HFFc6 (cell line): Measurements from ENCODE around the gene MRC1. TPM values are rescaled to one million over a fixed set of nuclear protein-coding genes. Genes with fewer than 3 reads are reported as not detected.
A peak's percentile ranks its signal among the peaks of the same experiment; 100 is the strongest.

Experiments
- DNase-seq: peaks from one replicate; pipeline ENCODE4 v3.0.0-alpha.2; 2018
- H3K27ac Mint-ChIP-seq: 2 replicates; pipeline ENCODE4 v1.8.0; 2020; ENCODE audit warnings: mild to moderate bottlenecking, mixed read lengths
- H3K27me3 Mint-ChIP-seq: 2 replicates; pipeline ENCODE4 v1.8.0; 2021; ENCODE audit warnings: mild to moderate bottlenecking, moderate library complexity, mixed read lengths; ENCODE audit not compliant: insufficient read depth
- H3K36me3 Mint-ChIP-seq: 2 replicates; pipeline ENCODE4 v1.8.0; 2021; ENCODE audit warnings: low read depth, mixed read lengths
- H3K4me1 Mint-ChIP-seq: 2 replicates; pipeline ENCODE4 v1.8.0; 2020; ENCODE audit warnings: low read depth, mixed read lengths
- H3K4me3 Mint-ChIP-seq: 2 replicates; pipeline ENCODE4 v1.8.0; 2020; ENCODE audit warnings: mild to moderate bottlenecking, moderate library complexity, mixed read lengths
- H3K9me3 Mint-ChIP-seq: 2 replicates; pipeline ENCODE4 v1.8.0; 2020; ENCODE audit warnings: mild to moderate bottlenecking, mixed read lengths
- total RNA-seq, 6 experiments: library from RNA; stranded (reverse); fragmentation: NEBNext Ultra II Directional; extraction: Animal tissue kit (Norgen Biotek cat#: 25700); gene quantifications; 2 replicates in 1 of 6; 3 replicates in 5 of 6; pipeline ENCODE4 v1.2.3, GENCODE V29; 2021
- TF ChIP-seq, protein P1 (sequence below): fragments of 200-600 bp; sonication (generic); IDR thresholded peaks from 2 replicates; pipeline ENCODE4 v1.5.0; 2021; ENCODE audit warnings: antibody characterized with exemption, mild to moderate bottlenecking

The MRC1 gene
- total RNA-seq, 6 experiments from 2014 or later: 0.02 to 0.06 TPM; not detected in 4

DNA sequence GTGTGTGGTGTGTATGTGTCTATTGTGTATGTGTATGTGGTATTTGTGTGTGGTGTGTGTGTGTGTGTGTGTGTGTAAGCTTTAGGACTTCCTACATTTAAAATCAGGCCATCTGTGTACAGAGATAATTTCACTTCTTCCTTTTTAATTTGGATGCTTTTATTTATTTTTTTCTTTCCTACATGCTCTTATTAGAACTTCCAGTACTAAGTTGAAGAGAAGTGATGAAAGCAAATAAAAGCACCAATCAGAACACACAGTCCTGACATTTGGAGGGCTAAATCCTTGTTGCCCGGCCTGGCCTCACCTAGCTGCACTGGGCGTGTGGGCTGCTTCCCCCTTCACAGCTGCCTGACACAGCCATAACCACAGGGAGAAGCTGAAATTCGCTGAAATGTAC lies 3.8 kb upstream of the MRC1 start:
- Mint-ChIP-seq H3K9me3 (no peaks in the 10 kb centered on the region), H3K27me3 (peaks cover 2% of the 10 kb centered on the region; the same call in 1 of the 2 replicates), H3K36me3 (no peaks in the 10 kb centered on the region), H3K4me3 (no peak overlapping the region), H3K4me1 (peaks cover 8% of the 10 kb centered on the region), H3K27ac (no peak overlapping the region)
- DNase-seq: no peak
- TF ChIP-seq, protein P1, sequence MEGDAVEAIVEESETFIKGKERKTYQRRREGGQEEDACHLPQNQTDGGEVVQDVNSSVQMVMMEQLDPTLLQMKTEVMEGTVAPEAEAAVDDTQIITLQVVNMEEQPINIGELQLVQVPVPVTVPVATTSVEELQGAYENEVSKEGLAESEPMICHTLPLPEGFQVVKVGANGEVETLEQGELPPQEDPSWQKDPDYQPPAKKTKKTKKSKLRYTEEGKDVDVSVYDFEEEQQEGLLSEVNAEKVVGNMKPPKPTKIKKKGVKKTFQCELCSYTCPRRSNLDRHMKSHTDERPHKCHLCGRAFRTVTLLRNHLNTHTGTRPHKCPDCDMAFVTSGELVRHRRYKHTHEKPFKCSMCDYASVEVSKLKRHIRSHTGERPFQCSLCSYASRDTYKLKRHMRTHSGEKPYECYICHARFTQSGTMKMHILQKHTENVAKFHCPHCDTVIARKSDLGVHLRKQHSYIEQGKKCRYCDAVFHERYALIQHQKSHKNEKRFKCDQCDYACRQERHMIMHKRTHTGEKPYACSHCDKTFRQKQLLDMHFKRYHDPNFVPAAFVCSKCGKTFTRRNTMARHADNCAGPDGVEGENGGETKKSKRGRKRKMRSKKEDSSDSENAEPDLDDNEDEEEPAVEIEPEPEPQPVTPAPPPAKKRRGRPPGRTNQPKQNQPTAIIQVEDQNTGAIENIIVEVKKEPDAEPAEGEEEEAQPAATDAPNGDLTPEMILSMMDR: no peak

DNA sequence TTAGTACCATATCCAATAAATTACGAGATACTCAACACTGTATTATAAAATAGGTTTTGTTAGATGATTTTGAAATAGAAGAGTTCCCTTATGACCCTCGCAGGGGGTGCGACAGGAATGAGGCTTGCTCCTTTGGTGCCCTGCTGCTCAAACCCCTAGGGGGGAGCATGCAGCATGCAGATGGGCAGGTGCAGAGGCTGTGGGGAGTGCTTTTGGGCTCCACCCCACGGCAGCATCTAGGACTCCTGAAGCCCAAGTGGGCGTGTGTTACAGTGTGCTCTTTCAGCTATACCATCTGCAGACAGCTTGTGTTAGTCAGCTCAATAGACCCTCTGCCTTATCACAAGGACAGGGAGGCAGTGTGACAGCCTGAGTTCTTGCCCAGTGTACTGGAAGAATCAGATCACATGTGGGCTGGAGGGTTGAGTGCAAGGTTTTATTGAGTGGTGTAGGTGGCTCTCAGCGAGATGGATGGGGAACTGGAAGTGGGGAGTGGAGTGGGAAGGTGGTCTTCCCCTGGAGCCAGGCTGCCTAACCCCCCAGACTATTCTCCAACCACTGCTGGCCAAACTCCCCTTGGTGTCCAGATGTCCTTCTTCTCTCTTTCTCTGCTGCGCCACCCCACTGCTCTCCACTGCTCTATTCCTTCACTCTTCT lies 3.1 kb upstream of the MRC1 start:
- H3K27ac Mint-ChIP-seq: no peak overlapping the region
- no peak overlapping the region for H3K4me3 Mint-ChIP-seq
- peaks cover 2% of the 10 kb centered on the region; the same call in 1 of the 2 replicates for H3K27me3 Mint-ChIP-seq
- TF ChIP-seq, protein P1: peak; percentile 45
- H3K4me1 Mint-ChIP-seq: peaks cover 16% of the 10 kb centered on the region
- DNase-seq: no peak
- H3K9me3 Mint-ChIP-seq: no peaks in the 10 kb centered on the region
- no peaks in the 10 kb centered on the region for H3K36me3 Mint-ChIP-seq

DNA sequence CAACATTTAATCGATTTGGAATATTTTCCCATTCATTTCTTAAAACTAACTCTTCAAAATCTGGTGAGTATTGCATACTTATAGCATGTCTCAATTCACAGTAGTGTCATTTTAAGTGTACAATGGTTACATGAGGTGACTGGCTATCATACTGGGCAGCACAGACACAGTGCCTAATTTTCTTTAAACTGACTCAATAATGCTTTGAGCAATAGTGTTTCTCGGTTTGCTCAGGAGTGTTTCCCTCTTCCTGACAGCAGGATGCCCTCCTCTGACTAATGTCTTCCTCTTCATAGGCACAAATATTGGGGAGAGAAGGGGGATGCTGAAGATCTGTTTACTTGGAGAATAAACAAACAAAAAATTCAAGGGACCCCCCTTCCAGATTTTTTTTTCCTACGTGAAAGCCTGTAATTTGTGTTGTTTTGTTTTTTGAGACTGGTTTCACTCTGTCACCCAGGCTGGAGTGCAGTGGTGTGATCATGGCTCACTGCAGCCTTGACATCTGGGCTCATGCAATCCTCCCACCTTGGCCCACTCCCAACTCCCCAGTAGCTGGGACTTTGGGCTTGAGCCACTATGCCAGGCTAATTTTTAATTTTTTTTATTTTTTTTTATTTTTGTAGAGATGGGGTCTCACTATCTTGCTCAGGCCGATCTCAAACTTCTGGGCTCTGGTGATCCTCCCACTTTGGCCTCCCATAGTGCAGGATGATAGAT lies 2.2 kb downstream of the MRC1 start:
- Mint-ChIP-seq H3K4me1 (peaks cover 14% of the 10 kb centered on the region), H3K27ac (no peak overlapping the region), H3K9me3 (no peaks in the 10 kb centered on the region), H3K36me3 (no peaks in the 10 kb centered on the region), H3K27me3 (peaks cover 4% of the 10 kb centered on the region), H3K4me3 (no peak overlapping the region)
- DNase-seq: no peak
- TF ChIP-seq, protein P1: no peak

DNA sequence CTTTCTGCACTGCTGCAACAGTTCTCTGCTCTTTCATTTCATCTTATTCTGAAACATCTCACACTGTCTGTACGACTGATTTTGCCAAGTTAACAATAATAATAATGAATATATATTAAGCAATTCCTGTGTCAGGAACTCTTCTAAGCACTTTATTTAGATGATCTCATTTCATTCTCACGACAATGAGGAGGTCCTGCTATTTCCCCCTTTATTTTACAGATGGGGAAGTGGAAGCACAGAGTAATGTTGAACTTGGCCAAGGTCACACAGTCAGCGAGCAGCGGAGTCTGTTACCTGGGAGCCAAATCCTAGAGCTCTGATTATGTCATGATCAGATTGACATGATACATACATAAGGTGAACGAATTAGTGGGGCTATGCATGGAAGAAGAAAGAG lies 5.8 kb downstream of the MRC1 start:
- Mint-ChIP-seq H3K9me3 (no peaks in the 10 kb centered on the region), H3K4me3 (no peak overlapping the region), H3K36me3 (no peaks in the 10 kb centered on the region), H3K4me1 (peaks cover 14% of the 10 kb centered on the region), H3K27ac (no peak overlapping the region), H3K27me3 (peaks cover 3% of the 10 kb centered on the region; the same call in 1 of the 2 replicates)
- TF ChIP-seq, protein P1: no peak
- no peak for DNase-seq

DNA sequence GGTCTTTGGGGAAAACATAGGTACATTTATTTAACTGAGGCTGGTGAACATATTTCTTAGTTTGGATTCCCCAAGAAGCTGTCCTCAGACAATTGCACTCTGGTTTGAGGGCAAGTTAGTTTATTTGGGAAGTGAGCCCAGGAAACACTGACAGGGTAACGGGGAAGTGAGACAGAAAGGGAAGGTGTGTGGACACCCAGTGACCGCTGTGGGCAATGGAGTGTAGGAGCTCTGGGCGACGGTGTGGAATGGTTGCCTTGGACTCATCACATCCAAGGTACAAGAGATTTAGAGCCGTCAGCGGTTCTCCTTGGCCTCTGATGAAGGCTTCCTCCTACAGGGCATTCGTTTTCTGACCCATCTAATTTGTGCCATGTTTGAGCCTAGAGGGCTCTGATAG lies 7.1 kb downstream of the MRC1 start:
- Mint-ChIP-seq H3K27me3 (peaks cover 2% of the 10 kb centered on the region; the same call in 1 of the 2 replicates), H3K4me3 (no peak overlapping the region), H3K4me1 (peaks cover 4% of the 10 kb centered on the region), H3K9me3 (no peaks in the 10 kb centered on the region), H3K36me3 (no peaks in the 10 kb centered on the region), H3K27ac (no peak overlapping the region)
- TF ChIP-seq, protein P1: no peak
- DNase-seq: no peak
